NT2/D1 (cell line): ENCODE data around the gene CFAP410.

Experiments
- DNase-seq: peaks from one replicate; pipeline ENCODE4 v3.0.0-alpha.2; 2011; ENCODE audit warnings: low read depth, low spot score
- H3K27me3 ChIP-seq: 2 replicates; pipeline ENCODE4 v1.6.0; 2011; ENCODE audit warnings: mild to moderate bottlenecking; ENCODE audit not compliant: insufficient read length, insufficient read depth
- H3K36me3 ChIP-seq: 2 replicates; pipeline ENCODE4 v1.6.1; 2011; ENCODE audit warnings: mild to moderate bottlenecking, low read length, mixed read lengths; ENCODE audit not compliant: insufficient read depth, insufficient read length
- H3K4me1 ChIP-seq: 2 replicates; pipeline ENCODE4 v1.5.1; 2011; ENCODE audit not compliant: insufficient read depth, insufficient read length
- H3K4me3 ChIP-seq: 2 replicates; pipeline ENCODE4 v1.5.1; 2011; ENCODE audit warnings: low read depth; ENCODE audit not compliant: insufficient read length
- H3K9ac ChIP-seq: 2 replicates; pipeline ENCODE4 v1.6.0; 2011; ENCODE audit warnings: low read depth; ENCODE audit not compliant: insufficient read length
- H3K9me3 ChIP-seq: 2 replicates; pipeline ENCODE4 v1.5.1; 2011; ENCODE audit warnings: mild to moderate bottlenecking, low read length; ENCODE audit not compliant: insufficient read depth
- SUZ12 ChIP-seq: IDR thresholded peaks from 2 replicates; pipeline ENCODE4 v1.6.1; 2011; ENCODE audit not compliant: insufficient read length, insufficient read depth; ENCODE audit errors: extremely low read depth
- YY1 ChIP-seq: IDR thresholded peaks from 2 replicates; pipeline ENCODE4 v1.6.1; 2011; ENCODE audit not compliant: insufficient read length, insufficient read depth
- ZNF274 ChIP-seq: IDR thresholded peaks from 2 replicates; pipeline ENCODE4 v1.6.1; 2011; ENCODE audit warnings: mild to moderate bottlenecking, low read depth, low read length

CFAP410 gene

DNA sequence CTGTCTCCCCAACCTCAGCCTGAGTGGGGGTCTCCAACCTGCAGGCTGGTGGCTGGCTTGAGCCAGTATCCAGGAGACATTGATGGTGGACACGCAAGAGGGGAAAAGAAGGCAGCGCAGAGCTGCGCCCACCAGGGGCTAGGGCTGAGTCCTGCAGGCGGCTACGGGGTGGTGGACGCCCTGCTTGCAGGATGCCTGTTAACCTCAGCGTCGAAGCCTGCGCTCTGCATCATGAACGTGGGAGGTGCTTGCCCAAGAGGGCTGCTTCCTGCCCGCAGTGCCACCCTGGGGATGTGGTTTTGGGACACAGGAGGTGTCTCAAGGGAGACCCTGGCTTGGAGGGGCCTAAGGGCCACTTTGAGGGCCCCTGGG lies 11.6 kb downstream of the CFAP410 start:
- H3K27me3 ChIP-seq, result no peaks in the 10 kb centered on the region
- H3K4me3 ChIP-seq, result no peak overlapping the region
- no peaks in the 10 kb centered on the region for H3K9me3 ChIP-seq
- peaks cover 5% of the 10 kb centered on the region for H3K4me1 ChIP-seq
- TF ChIP-seq ZNF274, result no peak
- no peak for TF ChIP-seq YY1
- TF ChIP-seq SUZ12, result no peak
- DNase-seq, result no peak
- H3K9ac ChIP-seq, result no peak overlapping the region
- H3K36me3 ChIP-seq, result peaks cover 95% of the 10 kb centered on the region

DNA sequence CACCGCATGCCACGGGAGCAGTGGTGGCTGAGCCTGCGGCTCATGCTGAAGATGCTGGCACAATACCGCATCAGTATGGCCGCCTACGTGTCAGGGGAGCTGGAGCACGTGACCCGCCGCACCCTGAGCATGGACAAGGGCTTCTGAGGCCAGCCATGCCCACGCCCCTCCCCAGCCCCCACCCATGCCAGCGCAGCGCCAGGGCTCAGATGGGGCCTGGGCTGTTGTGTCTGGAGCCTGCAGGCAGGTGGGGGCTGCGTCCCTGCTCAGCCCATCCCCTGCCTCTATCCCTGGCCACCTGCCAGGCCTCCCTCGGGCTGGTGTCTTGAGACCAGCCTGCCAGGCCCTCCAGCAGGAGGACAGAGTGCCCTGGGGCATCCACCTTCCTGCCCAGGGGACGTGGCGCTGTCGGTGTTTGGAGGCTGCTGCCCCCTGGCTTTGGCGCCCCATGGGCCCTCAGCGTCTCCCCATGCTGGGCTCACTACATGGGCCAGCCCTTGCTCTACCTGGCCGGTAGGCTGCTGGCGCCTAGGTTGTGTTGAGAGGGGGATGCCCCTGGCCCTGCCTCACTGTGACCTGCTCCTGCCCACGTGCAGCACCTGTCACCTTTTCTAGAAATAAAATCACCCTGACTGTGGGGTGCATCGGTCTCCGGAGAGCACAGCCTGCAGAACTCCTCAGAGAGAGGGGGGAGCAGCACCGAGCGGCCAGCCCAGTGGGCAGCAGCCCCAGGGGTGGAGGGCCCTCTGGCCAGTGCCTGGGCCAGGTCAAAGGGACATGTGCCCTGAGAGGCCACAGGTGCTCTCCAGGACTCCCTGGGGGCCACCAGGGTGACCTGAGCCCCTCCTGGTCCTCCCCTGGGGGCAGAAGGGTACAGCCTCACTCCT lies 12.2 kb downstream of the CFAP410 start:
- Histone ChIP-seq H3K9me3 (no peaks in the 10 kb centered on the region), H3K36me3 (peaks cover 96% of the 10 kb centered on the region), H3K4me1 (peaks cover 9% of the 10 kb centered on the region), H3K4me3 (no peak overlapping the region), H3K27me3 (no peaks in the 10 kb centered on the region), H3K9ac (no peak overlapping the region)
- TF ChIP-seq YY1 (no peak), ZNF274 (no peak), SUZ12 (no peak)
- DNase-seq, result no peak

DNA sequence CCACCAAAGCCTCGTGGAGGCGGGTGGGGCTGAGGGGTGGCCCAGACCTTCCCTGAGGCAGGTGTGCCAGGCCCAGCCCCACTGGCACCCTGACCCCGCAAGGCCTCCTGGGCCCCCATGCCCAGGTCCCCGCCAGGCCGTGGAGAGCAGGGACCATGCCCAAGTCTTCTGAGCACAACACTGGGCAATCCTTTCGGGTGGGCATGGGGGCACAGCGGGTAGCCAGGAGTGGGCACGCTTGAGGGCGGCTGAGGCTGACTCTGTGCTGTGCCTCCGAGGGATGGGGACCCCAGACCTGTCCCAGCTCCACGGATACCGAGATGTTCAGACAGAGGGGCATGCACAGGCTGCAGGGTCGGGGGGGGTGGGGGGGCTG lies 12.9 kb downstream of the CFAP410 start:
- no peak for DNase-seq
- H3K27me3 ChIP-seq, result no peaks in the 10 kb centered on the region
- H3K9me3 ChIP-seq, result no peaks in the 10 kb centered on the region
- no peak overlapping the region for H3K9ac ChIP-seq
- no peak overlapping the region for H3K4me3 ChIP-seq
- peaks cover 95% of the 10 kb centered on the region for H3K36me3 ChIP-seq
- peaks cover 4% of the 10 kb centered on the region for H3K4me1 ChIP-seq
- TF ChIP-seq SUZ12 (no peak), YY1 (no peak), ZNF274 (no peak)

DNA sequence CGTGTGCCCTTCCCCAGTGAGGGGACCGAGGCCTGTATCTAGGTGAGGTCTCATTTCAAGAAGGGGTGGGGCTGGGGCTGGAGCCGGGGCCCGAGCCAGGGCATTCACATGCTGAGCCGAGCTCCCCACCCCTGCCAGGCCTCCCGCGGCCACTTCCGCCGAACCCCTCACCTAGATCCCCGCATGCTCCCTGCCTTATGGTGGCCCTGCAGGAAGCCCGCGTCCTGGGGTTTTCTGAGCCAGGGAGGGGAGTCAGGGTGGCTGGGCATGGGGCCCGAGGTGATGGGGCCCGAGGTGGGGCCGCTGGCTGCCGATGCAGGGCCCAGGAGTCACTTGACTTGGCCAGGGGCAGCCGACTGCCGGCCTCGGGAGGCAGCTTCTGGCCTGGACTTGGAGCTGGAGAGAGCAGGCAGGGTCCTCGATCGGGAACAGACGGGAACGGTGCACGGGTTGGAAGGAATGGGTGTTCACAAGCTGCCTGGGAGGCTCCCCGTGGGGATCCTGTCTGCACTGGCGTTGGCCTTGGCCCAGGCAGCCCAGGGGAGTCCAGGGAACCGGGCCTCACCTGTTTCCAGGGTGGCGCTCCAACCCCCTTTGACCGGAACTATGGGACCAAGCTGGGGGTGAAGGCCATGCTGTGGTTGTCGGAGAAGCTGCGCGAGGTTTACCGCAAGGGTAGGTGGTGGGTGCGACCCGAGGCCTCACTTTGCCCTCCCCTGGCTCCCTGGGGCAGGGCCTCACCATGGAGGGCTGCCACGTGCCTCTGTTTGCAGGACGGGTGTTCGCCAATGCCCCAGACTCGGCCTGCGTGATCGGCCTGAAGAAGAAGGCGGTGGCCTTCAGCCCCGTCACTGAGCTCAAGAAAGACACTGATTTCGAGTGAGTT lies 13.6 kb downstream of the CFAP410 start:
- no peak for DNase-seq
- Histone ChIP-seq H3K36me3 (peaks cover 94% of the 10 kb centered on the region), H3K9ac (no peak overlapping the region), H3K27me3 (no peaks in the 10 kb centered on the region), H3K4me1 (peaks cover 4% of the 10 kb centered on the region), H3K4me3 (no peak overlapping the region), H3K9me3 (no peaks in the 10 kb centered on the region)
- TF ChIP-seq SUZ12 (no peak), ZNF274 (no peak), YY1 (no peak)

- Histone ChIP-seq H3K4me1 (peaks cover 4% of the 10 kb centered on the region), H3K36me3 (peaks cover 94% of the 10 kb centered on the region), H3K4me3 (no peak overlapping the region), H3K9ac (no peak overlapping the region), H3K27me3 (no peaks in the 10 kb centered on the region), H3K9me3 (no peaks in the 10 kb centered on the region)
- TF ChIP-seq SUZ12, result no peak
- no peak for TF ChIP-seq YY1
- TF ChIP-seq ZNF274, result no peak
- no peak for DNase-seq
Observed at GRCh38 chr21:44324854-44325107, 14.4 kb downstream of the CFAP410 start.

- Histone ChIP-seq H3K27me3 (no peaks in the 10 kb centered on the region), H3K4me1 (peaks cover 4% of the 10 kb centered on the region), H3K4me3 (no peak overlapping the region), H3K9me3 (no peaks in the 10 kb centered on the region), H3K36me3 (peaks cover 94% of the 10 kb centered on the region), H3K9ac (no peak overlapping the region)
- DNase-seq, result no peak
- TF ChIP-seq ZNF274 (no peak), SUZ12 (no peak), YY1 (no peak)
Observed at GRCh38 chr21:44324106-44324853, 14.9 kb downstream of the CFAP410 start.
